Heart right ventricle (tissue), 16 donors: ENCODE data around the gene AMACR. TPM values are rescaled to one million over a fixed set of nuclear protein-coding genes. Genes with fewer than 3 reads are reported as not detected.

Experiments
- ATAC-seq, 8 donors: fragments of 200-7000 bp; cut with Tn5 transposase; one replicate each; pipeline ENCODE4 v1.9.1; 2020; ENCODE audit warnings: mild to moderate bottlenecking in 8 of 8, moderate library complexity in 8 of 8, moderate number of reproducible peaks in 1 of 8
- DNase-seq, 2 donors: peaks; one replicate each; pipeline ENCODE4 v3.0.0-alpha.2; 2020
- H3K27ac ChIP-seq, 10 donors: fragments of 200-600 bp; sonication (generic) in 2 of 10; one replicate each; pipeline versions ENCODE4 v1.5.0 to v1.8.0; 2020 to 2022; ENCODE audit warnings: mild to moderate bottlenecking in 3 of 10
- H3K27me3 ChIP-seq, 7 donors: fragments of 200-600 bp; one replicate each; pipeline ENCODE4 v1.8.0; 2021 to 2022; ENCODE audit warnings: mild to moderate bottlenecking in 2 of 7
- H3K36me3 ChIP-seq, 9 donors: fragments of 200-600 bp; sonication (generic) in 1 of 9; one replicate each; pipeline versions ENCODE4 v1.5.0 to v1.8.0; 2020 to 2022; ENCODE audit warnings: mild to moderate bottlenecking in 2 of 9
- H3K4me1 ChIP-seq, 9 donors: fragments of 200-600 bp; sonication (generic) in 1 of 9; one replicate each; pipeline versions ENCODE4 v1.5.0 to v1.8.0; 2020 to 2022; ENCODE audit warnings: mild to moderate bottlenecking in 4 of 9
- H3K4me3 ChIP-seq, 10 donors: fragments of 200-600 bp; sonication (generic) in 2 of 10; one replicate each; pipeline versions ENCODE4 v1.5.0 to v1.8.0; 2020 to 2022; ENCODE audit warnings: mild to moderate bottlenecking in 7 of 10, moderate library complexity in 2 of 10
- H3K9me3 ChIP-seq, 11 donors: fragments of 200-600 bp in 10 of 11; sonication (generic) in 2 of 11; one replicate each; pipeline versions ENCODE4 v1.5.0 to v1.8.0; 2013 to 2022; ENCODE audit warnings: mild to moderate bottlenecking in 2 of 11, control low read depth in 1 of 11, moderate library complexity in 1 of 11
- CTCF ChIP-seq, 9 donors: fragments of 200-600 bp; sonication (generic) in 2 of 9; IDR thresholded peaks; one replicate each; pipeline versions ENCODE4 v1.5.0 to v1.8.0; 2021 to 2022; ENCODE audit warnings: antibody characterized with exemption in 9 of 9, mild to moderate bottlenecking in 5 of 9, moderate library complexity in 1 of 9
- WGBS, 2 donors: extraction: QIAGEN DNeasy Blood & Tissue Kit; methylation state at CpG; one replicate each; pipeline ENCODE4 v1.1.7; 2013; ENCODE audit warnings: inconsistent platforms in 1 of 2; 5-methylcytosine and 5-hydroxymethylcytosine counted together
- intact Hi-C, 10 donors: fragments of 100-400 bp; cut with DNase I; formaldehyde crosslinking; loops; one replicate each; pipeline versions ENCODE4 v1.11.1 to v1.14.2; 2022
- polyA plus RNA-seq, 2 donors: library from polyadenylated mRNA; stranded (reverse); fragments of 200-250 nt; gene quantifications; one replicate each; pipeline ENCODE4 v1.2.3, GENCODE V29; 2013
- total RNA-seq, 10 donors: library from RNA; stranded (reverse); fragmentation: NEBNext Ultra II Directional in 3 of 10; extraction: Animal tissue kit (Norgen Biotek cat#: 25700) in 3 of 10; gene quantifications; one replicate each; pipeline versions ENCODE4 v1.2.1 to v1.2.4, GENCODE V29; 2021 to 2023
- donor health status: Arrhythmogenic right ventricular cardiomyopathy.
- donor health status: ischemic (EF 13 %, LVEDD 7.1; RV severe dilation, severe dysfunction).
- donor health status: healthy with polysubstance abuse.
- donor health status: DM: no; HTN: yes; CAD: no.
- donor health status: DM: no; HTN: no; CAD: no.
- donor health status: ischemic (EF 25% LVEDD 6.9; RV normal size, moderate dysfunction).
- donor health status: ischemic (EF 25% LVEDD 5.7; RV mildly dilated, moderate dysfunction).
- donor health status: healthy.
- donor health status: DM: yes; HTN: yes; CAD: no.
- donor health status: Ischemic cardiomyopathy.
- donor health status: ischemic (EF 35%, LVEDD 5.7; RV mildly dilated, moderate dysfunction).
- donor health status: nonischemic (EF 11% LVEDD 7.7; RV severe dilation, severe dysfunction).
- donor health status: DM: yes; HTN: yes; CAD: no.
- donor health status: PGD.
- donor health status: ischemic (EF 29% LVEDD 5.4; RV normal size, mild dysfunction).
- donor health status: nonischemic (EF 23%, LVEDD 6.1; RV moderate dilation, normal function).

The AMACR gene
- total and polyA plus RNA-seq, 12 donors: 3.0 to 16.2 (median 8.8) TPM

GRCh38 chr5:33969572-33970452 is 38.0 kb downstream of the AMACR start:
- intact Hi-C loops: loop anchor here in 9 of 10 donors (2.0 to 10.0 kb wide), 6 partner anchors 495 to 538 kb away; no protein-coding TSS in a partner anchor
- Histone ChIP-seq H3K4me3 (no peak overlapping the region), H3K4me1 (peaks cover 0 to 14% (median 0%) of the 10 kb centered on the region in 9 donors), H3K36me3 (no peaks in the 10 kb centered on the region), H3K27ac (no peak overlapping the region), H3K9me3 (no peaks in the 10 kb centered on the region), H3K27me3 (no peaks in the 10 kb centered on the region)
- WGBS, 2 donors: 51 to 57% methylated on average over 10 of the region's 10 CpGs
- DNase-seq: no peak
- ATAC-seq: peak in 7 of 8 donors; percentile 74 to 85 (median 78)
- TF ChIP-seq CTCF (IDR thresholded peaks at IDR 0.05): peak; percentile 29 to 74 (median 67)

- DNase-seq (no peak), ATAC-seq (peak in 4 of 8 donors; percentile 22 to 68 (median 40))
- Histone ChIP-seq H3K27me3 (no peaks in the 10 kb centered on the region), H3K4me1 (peaks cover 0 to 5% (median 0%) of the 10 kb centered on the region in 9 donors), H3K4me3 (no peak overlapping the region), H3K27ac (no peak overlapping the region), H3K9me3 (no peaks in the 10 kb centered on the region), H3K36me3 (no peaks in the 10 kb centered on the region)
- TF ChIP-seq CTCF (IDR thresholded peaks at IDR 0.05): no peak
- intact Hi-C loops: loop anchor here in 5 of 10 donors (2.0 to 10.0 kb wide), 4 partner anchors 494 to 534 kb away; no protein-coding TSS in a partner anchor
- 63 to 71% methylated on average over 3 of the region's 3 CpGs for WGBS, 2 donors
Observed at GRCh38 chr5:33968211-33969005, 39.4 kb downstream of the AMACR start.

DNA sequence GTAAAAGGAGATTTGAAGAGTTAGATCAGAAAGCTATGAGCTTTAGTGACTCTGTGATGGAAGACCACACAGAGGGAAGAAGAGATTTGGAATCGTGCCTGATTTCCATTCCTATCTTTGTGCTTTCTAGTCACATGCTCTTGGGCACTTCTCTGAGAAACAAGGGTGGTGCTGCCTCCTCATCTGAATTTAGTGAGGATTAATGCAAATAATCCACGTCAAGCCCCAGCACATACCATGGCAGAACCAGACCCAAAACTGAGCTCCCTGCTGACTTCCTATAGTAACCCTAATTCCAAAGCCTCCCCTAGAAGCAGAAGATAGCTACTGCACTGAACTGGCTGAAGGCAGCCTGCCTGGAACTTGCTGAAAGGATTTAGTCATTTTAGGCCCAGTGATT is 41.0 kb downstream of the AMACR start:
- intact Hi-C loops: loop anchor here in 5 of 10 donors (5.0 to 10.0 kb wide), 3 partner anchors 492 to 532 kb away; no protein-coding TSS in a partner anchor
- TF ChIP-seq CTCF (IDR thresholded peaks at IDR 0.05): no peak
- Histone ChIP-seq H3K4me1 (peaks cover 0 to 5% (median 0%) of the 10 kb centered on the region in 9 donors), H3K4me3 (no peak overlapping the region), H3K27me3 (no peaks in the 10 kb centered on the region), H3K27ac (no peak overlapping the region), H3K36me3 (no peaks in the 10 kb centered on the region), H3K9me3 (no peaks in the 10 kb centered on the region)
- no peak for ATAC-seq
- WGBS, 2 donors: 46 to 60% methylated on average over 2 of the region's 2 CpGs
- DNase-seq: no peak

GRCh38 chr5:33964132-33964700 is 43.6 kb downstream of the AMACR start:
- TF ChIP-seq CTCF (IDR thresholded peaks at IDR 0.05): no peak
- H3K27ac ChIP-seq: no peak overlapping the region
- intact Hi-C loops: loop anchor here in 4 of 10 donors (10.0 kb wide), 2 partner anchors 489 to 529 kb away; no protein-coding TSS in a partner anchor
- no peaks in the 10 kb centered on the region for H3K36me3 ChIP-seq
- H3K9me3 ChIP-seq: no peaks in the 10 kb centered on the region
- H3K4me1 ChIP-seq: peaks cover 0 to 5% (median 0%) of the 10 kb centered on the region in 9 donors
- H3K4me3 ChIP-seq: no peak overlapping the region
- H3K27me3 ChIP-seq: no peaks in the 10 kb centered on the region
- no peak for DNase-seq
- 73 to 76% methylated on average over 2 of the region's 2 CpGs for WGBS, 2 donors
- no peak for ATAC-seq
